HG02678 (cell line): ENCODE data around the gene AQP3.
"Not testable (repeated sequence)": the region's sequence is repeated elsewhere in the genome, so short reads cannot be mapped to it uniquely, and the experiment has no call there.

ENCODE experiments used
- ATAC-seq: cut with Tn5 transposase; IDR thresholded peaks from one replicate; pipeline ENCODE4 v1.9.1; 2021; ENCODE audit warnings: mild to moderate bottlenecking, moderate library complexity; ENCODE audit not compliant: unreplicated experiment

AQP3 gene

GRCh38 chr9:33443464-33444154, 3.8 kb downstream of the AQP3 start:
- no peak for ATAC-seq

- no peak for ATAC-seq
These were observed 4.3 kb downstream of the AQP3 start for GRCh38 chr9:33443047-33443446.

GRCh38 chr9:33442125-33442524, 5.3 kb downstream of the AQP3 start:
- ATAC-seq = no peak

DNA sequence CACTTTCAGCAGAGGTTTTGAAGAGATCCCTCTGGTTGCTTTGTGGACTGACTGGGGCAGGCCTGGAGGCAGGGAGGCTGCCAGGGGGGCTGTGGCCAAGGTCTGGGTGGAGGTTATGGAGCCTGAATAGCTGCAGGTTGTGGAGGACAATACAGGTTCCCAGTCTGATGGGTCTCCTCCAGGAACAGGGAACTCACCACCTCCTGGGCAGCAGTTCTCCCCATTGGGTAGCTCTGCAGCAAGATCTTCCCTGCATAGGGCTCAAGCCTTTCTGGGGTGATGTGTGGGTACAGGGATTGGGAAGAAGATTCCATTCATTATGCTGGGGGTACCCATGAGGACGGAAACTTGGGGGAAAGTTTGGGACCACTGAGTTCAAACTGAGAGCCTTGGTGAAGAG, 6.8 kb downstream of the AQP3 start:
- ATAC-seq = no peak

GRCh38 chr9:33440204-33440603, 7.2 kb downstream of the AQP3 start:
- no peak for ATAC-seq

DNA sequence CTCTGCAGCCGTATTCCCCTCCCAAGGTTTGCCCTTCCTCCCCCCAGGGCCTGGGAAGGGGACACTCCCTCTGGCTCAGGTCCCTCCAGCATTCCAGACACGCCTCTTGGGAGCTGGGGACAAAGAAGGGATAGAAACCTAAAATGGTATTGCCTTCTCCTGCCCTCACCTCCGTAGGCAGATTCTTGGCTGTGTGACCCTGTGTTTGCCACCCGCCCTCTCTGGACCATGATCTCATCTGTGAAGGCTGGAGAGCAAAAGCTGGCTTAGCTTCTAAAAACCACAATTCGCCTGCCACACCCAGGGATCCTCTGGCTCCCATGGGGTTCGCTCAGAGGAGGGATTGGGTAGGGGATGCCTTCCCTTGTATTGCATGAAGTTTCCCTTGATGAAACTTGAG, 7.7 kb downstream of the AQP3 start:
- ATAC-seq = no peak

GRCh38 chr9:33438926-33439680, 8.3 kb downstream of the AQP3 start:
- no peak for ATAC-seq

DNA sequence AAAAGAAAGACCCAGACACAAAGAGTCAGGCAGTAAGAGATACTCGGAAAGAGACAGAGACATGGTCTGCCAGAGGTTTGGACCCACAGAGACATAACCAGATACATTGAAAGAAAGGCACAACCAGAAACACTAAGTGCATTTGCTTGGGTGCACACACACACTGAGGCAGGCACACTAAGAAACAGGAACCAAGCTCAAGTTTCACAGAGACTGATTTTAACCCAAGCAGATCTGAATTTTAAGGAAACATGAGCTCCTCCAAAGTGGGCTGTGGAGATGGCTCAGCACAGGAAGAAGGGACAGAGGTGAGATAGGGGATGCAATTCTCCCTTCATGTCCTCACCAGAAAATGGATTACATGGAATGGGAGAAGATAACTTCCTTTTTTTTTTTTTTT, 9.5 kb downstream of the AQP3 start:
- no peak for ATAC-seq

DNA sequence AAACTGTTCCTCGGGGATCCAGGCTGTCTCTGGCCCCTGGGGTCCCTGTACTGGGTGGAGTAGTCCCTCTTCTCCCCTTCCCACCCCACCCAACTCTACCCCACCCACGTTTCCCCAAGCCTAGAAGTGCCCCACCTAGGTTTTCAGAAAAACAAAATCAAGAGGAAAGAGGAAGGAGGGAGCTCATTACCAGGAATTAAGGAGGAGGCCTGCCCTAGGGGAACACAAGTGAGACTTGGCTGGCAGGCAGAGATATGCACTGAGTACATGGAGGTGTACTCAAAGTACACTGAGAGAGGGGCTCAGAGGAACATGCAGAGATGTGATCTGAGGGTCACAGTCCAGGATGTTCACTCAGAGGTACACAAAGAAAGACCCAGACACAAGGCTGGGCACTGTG, 10.2 kb downstream of the AQP3 start:
- no peak for ATAC-seq

DNA sequence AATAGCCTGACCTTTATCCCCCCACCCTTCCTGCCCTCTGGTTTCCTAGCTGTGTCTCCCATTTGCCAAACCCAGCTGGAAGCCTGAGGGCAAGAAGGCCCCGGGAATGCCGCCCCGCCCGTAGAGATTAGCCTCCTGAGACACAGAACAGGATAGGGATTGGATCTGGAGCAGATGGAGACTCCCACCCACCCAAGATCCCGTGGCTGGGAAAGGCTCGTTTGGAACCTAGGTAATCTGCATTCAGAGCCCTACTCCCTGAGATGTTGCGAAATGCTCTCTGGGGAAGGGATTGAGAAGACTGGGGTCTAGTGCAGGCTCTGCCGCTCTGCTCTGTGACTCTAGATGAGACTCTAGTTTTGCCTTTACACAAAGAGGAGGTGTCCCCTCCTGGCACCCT, 10.9 kb downstream of the AQP3 start:
- no peak for ATAC-seq

GRCh38 chr9:33435821-33436277, 11.5 kb downstream of the AQP3 start:
- ATAC-seq = no peak

- no peak for ATAC-seq
These were observed 12.9 kb downstream of the AQP3 start for GRCh38 chr9:33434317-33435105.

DNA sequence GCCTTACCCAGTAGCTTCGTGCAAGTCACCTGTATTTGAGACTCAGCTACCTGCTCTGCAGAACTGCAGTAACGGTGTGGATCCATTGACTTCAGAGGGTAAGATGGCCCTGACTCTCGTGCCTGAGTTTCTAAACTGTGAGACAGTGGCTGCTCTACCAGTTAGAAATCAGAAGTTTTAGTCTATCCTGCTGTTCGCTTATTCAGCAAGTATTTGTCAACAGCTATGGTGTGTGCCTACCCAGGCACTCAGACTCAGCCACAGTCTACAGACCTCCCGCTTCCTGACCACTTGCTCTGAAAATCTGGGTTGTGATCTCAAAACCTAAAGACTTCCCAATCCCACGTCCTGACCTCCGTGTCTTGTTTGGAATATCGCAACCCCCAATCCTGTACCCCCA, 13.5 kb downstream of the AQP3 start:
- ATAC-seq = no peak

DNA sequence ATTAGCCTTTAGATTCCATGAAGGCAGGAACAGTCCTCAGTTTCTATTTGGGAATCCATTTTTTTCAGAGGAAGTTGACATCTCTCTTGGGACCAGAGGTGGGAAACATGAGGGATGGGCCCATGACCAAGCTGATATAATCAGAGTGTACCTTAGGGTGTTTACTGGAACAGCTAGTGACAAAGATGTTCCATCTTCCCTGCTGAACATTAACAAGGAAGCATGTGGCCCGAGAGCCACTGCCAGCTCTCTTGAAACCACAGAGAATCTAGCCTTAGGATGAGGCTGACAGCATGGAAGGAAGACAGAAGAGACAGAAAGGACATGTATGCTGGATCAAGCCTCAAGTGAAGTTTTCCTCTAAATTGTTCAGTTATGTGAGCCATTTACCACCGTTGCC, 16.0 kb downstream of the AQP3 start:
- no peak for ATAC-seq

DNA sequence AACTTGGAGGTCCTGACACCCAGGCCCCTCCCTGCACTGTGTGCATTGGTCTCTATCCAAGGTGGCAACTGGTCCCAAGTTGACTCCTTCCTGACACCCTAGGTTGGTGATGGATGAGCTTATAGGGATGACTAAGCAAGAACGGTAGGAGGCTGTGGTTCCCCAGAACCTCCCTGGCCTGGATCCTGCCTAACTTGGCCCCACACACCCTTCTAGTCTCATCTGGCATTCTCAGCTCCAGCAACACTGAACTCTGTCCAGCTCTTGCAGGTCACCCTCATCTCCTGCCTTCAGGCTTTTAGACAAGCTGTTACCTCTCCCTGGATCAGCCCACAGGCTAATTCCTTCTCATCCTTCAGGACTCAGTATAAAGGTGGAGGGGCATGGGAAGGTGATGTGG, 16.5 kb downstream of the AQP3 start:
- no peak for ATAC-seq

DNA sequence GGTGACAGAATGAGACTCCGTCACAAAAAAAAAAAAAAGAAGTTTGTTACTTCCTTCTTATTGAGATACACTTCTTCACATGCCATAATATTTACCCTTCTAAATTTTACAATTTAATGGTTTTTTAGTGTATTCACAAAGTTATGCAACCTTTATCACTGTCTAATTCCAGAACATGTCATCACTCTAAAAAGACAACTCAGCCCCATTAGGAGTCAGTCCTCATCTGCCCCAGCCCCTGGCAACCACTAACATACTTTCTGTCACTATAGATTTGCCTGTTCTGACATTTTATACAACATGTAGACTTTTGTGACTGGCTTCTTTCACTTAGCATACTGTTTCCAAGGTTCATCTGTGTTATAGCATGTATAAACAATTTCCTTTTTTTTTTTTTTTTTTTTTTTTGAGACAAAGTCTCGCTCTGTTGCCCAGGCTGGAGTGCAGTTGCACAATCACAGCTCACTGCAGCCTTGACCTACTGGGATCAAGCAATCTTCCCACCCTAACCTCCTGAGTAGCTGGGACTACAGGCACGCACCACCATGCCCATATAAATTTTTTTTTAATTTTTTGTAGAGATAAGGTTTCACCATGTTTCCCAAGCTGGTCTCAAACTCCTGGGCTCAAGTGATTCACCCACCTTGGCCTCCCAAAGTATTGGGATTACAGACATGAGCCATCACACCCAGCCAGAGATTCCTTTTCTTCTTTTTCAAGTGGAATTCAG, 18.0 kb downstream of the AQP3 start:
- no peak for ATAC-seq

- no peak for ATAC-seq
These were observed 20.5 kb downstream of the AQP3 start for GRCh38 chr9:33426843-33427293.

DNA sequence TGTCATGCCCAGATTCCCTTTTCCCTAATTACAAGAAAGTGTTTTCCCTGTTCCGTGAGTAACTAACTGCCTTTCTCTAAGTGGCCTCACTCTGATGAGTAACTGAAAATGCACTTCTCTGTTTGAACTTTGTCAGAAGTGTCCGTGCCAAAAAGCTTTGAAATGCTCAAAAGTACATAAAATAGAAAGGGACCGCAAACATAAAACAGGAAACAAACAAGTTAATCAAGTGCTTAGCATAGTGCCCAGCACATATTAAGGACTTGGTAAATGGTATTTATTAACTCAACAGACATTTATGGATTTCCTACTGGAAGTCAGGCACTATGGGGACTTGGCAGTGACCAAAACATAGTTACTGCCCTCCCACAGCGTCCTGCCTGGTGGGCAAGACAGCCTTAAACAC, 22.3 kb downstream of the AQP3 start:
- ATAC-seq = no peak

DNA sequence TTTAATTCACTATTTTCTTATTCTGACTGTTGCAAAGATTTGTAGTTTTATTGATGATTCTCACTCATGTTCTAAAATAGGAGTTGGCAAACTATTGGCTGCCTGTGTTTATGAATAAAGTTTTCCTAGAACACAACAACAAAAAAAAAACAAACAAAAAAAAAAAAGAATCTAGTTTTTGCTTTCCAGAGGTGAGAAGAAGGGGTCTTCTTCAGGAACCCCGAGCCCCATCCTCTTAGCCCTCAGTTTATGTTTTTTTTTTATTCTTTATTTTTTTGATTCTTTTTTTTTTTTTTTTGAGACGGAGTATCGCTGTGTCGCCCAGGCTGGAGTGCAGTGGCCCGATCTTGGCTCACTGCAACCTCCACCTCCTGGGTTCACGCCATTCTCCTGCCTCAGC, 22.9 kb downstream of the AQP3 start:
- ATAC-seq = not testable (repeated sequence)

- not testable (repeated sequence) for ATAC-seq
These were observed 23.4 kb downstream of the AQP3 start for GRCh38 chr9:33424043-33424442.

- no peak for ATAC-seq
These were observed 27.6 kb downstream of the AQP3 start for GRCh38 chr9:33419708-33420303.
